Endothelial cell (in vitro differentiated cells): ENCODE results near the gene ATP8A2. TPM values are rescaled to one million over a fixed set of nuclear protein-coding genes. Genes with fewer than 3 reads are reported as not detected.

ENCODE experiments used
- DNase-seq: peaks from one replicate; pipeline ENCODE4 v3.0.0; 2021; ENCODE audit warnings: low spot score
- H3K27ac Mint-ChIP-seq: one replicate; pipeline ENCODE4 v1.8.0; 2021; ENCODE audit warnings: mixed read lengths, inconsistent platforms; ENCODE audit not compliant: unreplicated experiment
- H3K27me3 Mint-ChIP-seq: one replicate; pipeline ENCODE4 v1.8.0; 2021; ENCODE audit warnings: mild to moderate bottlenecking, moderate library complexity, mixed read lengths, inconsistent platforms; ENCODE audit not compliant: unreplicated experiment
- H3K36me3 Mint-ChIP-seq: one replicate; pipeline ENCODE4 v1.8.0; 2021; ENCODE audit warnings: mild to moderate bottlenecking, low read depth, mixed read lengths, inconsistent platforms; ENCODE audit not compliant: unreplicated experiment
- H3K4me1 Mint-ChIP-seq: one replicate; pipeline ENCODE4 v1.8.0; 2021; ENCODE audit warnings: mild to moderate bottlenecking, mixed read lengths, inconsistent platforms; ENCODE audit not compliant: unreplicated experiment
- H3K4me3 Mint-ChIP-seq: one replicate; pipeline ENCODE4 v1.8.0; 2021; ENCODE audit warnings: mild to moderate bottlenecking, mixed read lengths, inconsistent platforms; ENCODE audit not compliant: unreplicated experiment
- H3K9me3 Mint-ChIP-seq: one replicate; pipeline ENCODE4 v1.8.0; 2021; ENCODE audit warnings: mixed read lengths, inconsistent platforms; ENCODE audit not compliant: unreplicated experiment
- total RNA-seq: library from RNA; stranded (reverse); fragmentation: NEBNext Ultra II Directional; extraction: Animal tissue kit (Norgen Biotek cat#: 25700); gene quantifications from one replicate; pipeline ENCODE4 v1.2.1, GENCODE V29; 2021; ENCODE audit not compliant: unreplicated experiment
- TF ChIP-seq, protein P1 (sequence below): fragments of 200-600 bp; sonication (generic); IDR thresholded peaks from one replicate; pipeline ENCODE4 v1.5.0; 2021; ENCODE audit warnings: antibody characterized with exemption; ENCODE audit not compliant: unreplicated experiment

ATP8A2 gene
- total RNA-seq, 1 donor from 2014 or later = 2.1 TPM

DNA sequence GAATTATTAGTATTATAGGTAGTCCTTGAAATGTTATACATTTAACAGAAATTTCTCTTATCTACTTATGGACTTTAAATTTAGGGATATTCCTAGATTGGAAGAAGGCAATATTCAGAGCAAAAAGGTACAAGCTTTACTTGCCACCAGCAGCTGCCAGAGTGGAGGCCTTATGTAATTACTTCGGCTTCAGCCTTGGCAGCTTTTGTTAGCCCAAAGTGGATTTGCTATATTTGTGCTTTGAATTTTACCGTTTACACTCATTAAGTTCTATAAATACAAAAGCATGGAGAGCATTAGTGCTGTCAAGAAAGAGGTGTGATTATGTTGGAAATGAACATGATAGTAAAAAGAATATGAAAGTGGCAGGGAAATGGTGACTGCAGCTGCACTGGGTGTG lies 319.9 kb downstream of the ATP8A2 start:
- H3K36me3 Mint-ChIP-seq = no peaks in the 10 kb centered on the region
- H3K9me3 Mint-ChIP-seq = no peaks in the 10 kb centered on the region
- H3K27me3 Mint-ChIP-seq = no peaks in the 10 kb centered on the region
- DNase-seq = no peak
- TF ChIP-seq, protein P1, sequence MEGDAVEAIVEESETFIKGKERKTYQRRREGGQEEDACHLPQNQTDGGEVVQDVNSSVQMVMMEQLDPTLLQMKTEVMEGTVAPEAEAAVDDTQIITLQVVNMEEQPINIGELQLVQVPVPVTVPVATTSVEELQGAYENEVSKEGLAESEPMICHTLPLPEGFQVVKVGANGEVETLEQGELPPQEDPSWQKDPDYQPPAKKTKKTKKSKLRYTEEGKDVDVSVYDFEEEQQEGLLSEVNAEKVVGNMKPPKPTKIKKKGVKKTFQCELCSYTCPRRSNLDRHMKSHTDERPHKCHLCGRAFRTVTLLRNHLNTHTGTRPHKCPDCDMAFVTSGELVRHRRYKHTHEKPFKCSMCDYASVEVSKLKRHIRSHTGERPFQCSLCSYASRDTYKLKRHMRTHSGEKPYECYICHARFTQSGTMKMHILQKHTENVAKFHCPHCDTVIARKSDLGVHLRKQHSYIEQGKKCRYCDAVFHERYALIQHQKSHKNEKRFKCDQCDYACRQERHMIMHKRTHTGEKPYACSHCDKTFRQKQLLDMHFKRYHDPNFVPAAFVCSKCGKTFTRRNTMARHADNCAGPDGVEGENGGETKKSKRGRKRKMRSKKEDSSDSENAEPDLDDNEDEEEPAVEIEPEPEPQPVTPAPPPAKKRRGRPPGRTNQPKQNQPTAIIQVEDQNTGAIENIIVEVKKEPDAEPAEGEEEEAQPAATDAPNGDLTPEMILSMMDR = no peak
- no peak overlapping the region for H3K27ac Mint-ChIP-seq
- H3K4me1 Mint-ChIP-seq = peaks cover 28% of the 10 kb centered on the region
- H3K4me3 Mint-ChIP-seq = no peak overlapping the region

DNA sequence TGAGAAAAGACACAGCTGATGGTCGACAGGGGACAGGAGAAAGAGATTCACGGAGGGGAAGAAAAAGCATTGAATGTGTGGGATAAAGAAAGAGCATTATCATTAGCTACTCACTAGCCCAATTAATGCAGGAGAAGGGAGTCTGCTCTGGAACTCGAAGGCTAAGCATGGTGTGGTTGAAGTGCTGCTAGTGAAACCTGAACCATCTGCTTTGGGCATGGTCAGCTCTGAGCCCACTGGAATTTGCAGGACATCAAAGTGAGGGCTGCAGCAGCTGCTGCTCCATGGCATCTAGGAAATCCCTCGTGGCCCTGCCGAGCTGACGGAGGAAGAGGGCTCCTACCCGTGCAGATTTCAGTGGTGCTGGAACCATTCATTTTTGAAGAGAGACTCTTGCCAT lies 320.3 kb downstream of the ATP8A2 start:
- no peaks in the 10 kb centered on the region for H3K9me3 Mint-ChIP-seq
- peaks cover 23% of the 10 kb centered on the region for H3K4me1 Mint-ChIP-seq
- no peaks in the 10 kb centered on the region for H3K36me3 Mint-ChIP-seq
- no peak overlapping the region for H3K27ac Mint-ChIP-seq
- H3K27me3 Mint-ChIP-seq = no peaks in the 10 kb centered on the region
- DNase-seq = no peak
- TF ChIP-seq, protein P1 = no peak
- H3K4me3 Mint-ChIP-seq = no peak overlapping the region

DNA sequence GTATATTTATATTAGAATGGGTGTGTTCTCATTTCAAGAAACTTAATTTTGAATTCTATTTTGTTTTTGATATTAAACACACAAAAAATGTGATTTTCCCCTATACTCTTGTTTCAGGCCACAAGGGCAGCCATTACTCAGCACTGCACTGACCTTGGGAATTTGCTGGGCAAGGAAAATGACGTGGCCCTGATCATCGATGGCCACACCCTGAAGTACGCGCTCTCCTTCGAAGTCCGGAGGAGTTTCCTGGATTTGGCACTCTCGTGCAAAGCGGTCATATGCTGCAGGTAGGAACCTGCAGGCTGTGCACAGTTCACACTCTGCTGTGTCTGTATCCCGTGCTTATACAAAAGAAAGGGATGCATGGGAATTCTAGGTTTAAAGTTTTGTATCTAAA lies 327.3 kb downstream of the ATP8A2 start:
- Mint-ChIP-seq H3K27me3 (no peaks in the 10 kb centered on the region), H3K27ac (no peak overlapping the region), H3K9me3 (no peaks in the 10 kb centered on the region), H3K4me3 (no peak overlapping the region), H3K4me1 (peaks cover 2% of the 10 kb centered on the region), H3K36me3 (no peaks in the 10 kb centered on the region)
- TF ChIP-seq, protein P1 = no peak
- DNase-seq = no peak

DNA sequence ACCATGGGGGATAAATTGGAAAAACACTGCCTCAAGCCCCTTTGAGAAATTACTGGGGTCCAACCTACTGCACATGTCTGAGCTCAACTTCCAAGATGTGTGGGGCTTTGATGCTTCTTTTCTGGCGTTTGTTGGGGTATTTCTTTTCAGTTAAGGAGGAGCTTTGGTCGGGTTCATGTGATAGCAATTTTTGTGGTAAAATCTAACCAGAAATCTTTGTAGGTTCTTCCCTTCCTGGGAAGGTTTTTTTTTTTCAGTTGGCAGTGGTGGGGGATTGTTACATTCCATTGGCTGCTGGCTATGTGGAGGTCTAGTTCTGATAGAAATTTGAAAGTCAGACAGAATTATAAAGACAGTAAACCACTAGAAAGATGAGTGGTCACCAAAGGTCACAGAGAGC lies 327.8 kb downstream of the ATP8A2 start:
- DNase-seq = no peak
- no peak overlapping the region for H3K4me3 Mint-ChIP-seq
- no peak overlapping the region for H3K27ac Mint-ChIP-seq
- H3K9me3 Mint-ChIP-seq = no peaks in the 10 kb centered on the region
- TF ChIP-seq, protein P1 = no peak
- H3K27me3 Mint-ChIP-seq = no peaks in the 10 kb centered on the region
- no peaks in the 10 kb centered on the region for H3K36me3 Mint-ChIP-seq
- peaks cover 2% of the 10 kb centered on the region for H3K4me1 Mint-ChIP-seq

DNA sequence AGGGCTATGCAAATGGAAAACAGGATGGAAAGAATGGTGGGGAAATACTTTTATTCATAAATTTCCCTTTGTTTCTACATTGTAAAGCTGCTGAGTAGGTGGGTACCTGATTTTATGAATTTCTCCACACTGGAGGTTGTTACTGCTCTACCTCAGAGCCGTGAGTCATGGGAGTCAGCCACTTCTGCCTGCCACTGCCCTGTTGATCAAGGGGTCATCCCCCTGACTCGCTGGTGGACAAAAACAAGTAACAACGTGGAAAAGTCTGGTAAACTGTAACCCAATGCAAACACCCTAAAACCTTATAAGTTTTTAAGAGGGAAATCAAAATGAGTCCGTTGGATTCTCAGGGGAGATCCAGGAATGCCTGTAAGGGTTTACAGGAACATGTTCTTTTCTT lies 329.5 kb downstream of the ATP8A2 start:
- Mint-ChIP-seq H3K4me3 (no peak overlapping the region), H3K4me1 (peaks cover 2% of the 10 kb centered on the region), H3K36me3 (no peaks in the 10 kb centered on the region), H3K27ac (no peak overlapping the region), H3K27me3 (no peaks in the 10 kb centered on the region), H3K9me3 (no peaks in the 10 kb centered on the region)
- DNase-seq = no peak
- TF ChIP-seq, protein P1 = no peak
